WTC11 (cell line): ENCODE data around the gene SNX9.

ENCODE experiments used
- MYBL2 ChIP-seq: sonication (generic); formaldehyde crosslinking; IDR thresholded peaks from 2 replicates; pipeline ENCODE4 v1.8.1; 2023; ENCODE audit warnings: mild to moderate bottlenecking, moderate library complexity, missing genetic modification reagents
- RELA ChIP-seq: sonication (generic); formaldehyde crosslinking; IDR thresholded peaks from 2 replicates; pipeline ENCODE4 v1.8.1; 2022; ENCODE audit warnings: missing genetic modification reagents, mild to moderate bottlenecking, borderline replicate concordance
- SOX15 ChIP-seq: fragments of 250-450 bp; sonication (Bioruptor Pico); IDR thresholded peaks from 2 replicates; pipeline ENCODE4 v1.9.0; 2021; ENCODE audit warnings: mild to moderate bottlenecking
- SP1 ChIP-seq: sonication (generic); formaldehyde crosslinking; conservative IDR thresholded peaks from 2 replicates; pipeline ENCODE4 v1.8.1; 2022; ENCODE audit warnings: missing genetic modification reagents
- TCF7 ChIP-seq: sonication (generic); formaldehyde crosslinking; IDR thresholded peaks from 2 replicates; pipeline ENCODE4 v1.8.0; 2022; ENCODE audit warnings: mild to moderate bottlenecking, low read depth, missing genetic modification reagents, moderate library complexity
- TEAD1 ChIP-seq: sonication (generic); formaldehyde crosslinking; IDR thresholded peaks from 2 replicates; pipeline ENCODE4 v1.8.0; 2022; ENCODE audit warnings: mild to moderate bottlenecking, missing genetic modification reagents
- ZNF396 ChIP-seq: fragments of 250-450 bp; sonication (Bioruptor Pico); IDR thresholded peaks from 2 replicates; pipeline ENCODE4 v1.8.0; 2021; ENCODE audit warnings: mild to moderate bottlenecking, moderate library complexity, borderline replicate concordance
- ZNF416 ChIP-seq: fragments of 250-450 bp; sonication (Bioruptor Pico); IDR thresholded peaks from 2 replicates; pipeline ENCODE4 v1.9.0; 2021; ENCODE audit warnings: mild to moderate bottlenecking, inconsistent platforms
- TF ChIP-seq, protein P1 (sequence below): fragments of 200-600 bp; IDR thresholded peaks from 2 replicates; pipeline ENCODE4 v1.8.0; 2022; ENCODE audit warnings: antibody characterized with exemption
- TF ChIP-seq, protein P2 (sequence below): sonication (generic); formaldehyde crosslinking; IDR thresholded peaks from 2 replicates; pipeline ENCODE4 v1.8.0; 2022; ENCODE audit warnings: mild to moderate bottlenecking, missing genetic modification reagents
- TF ChIP-seq, protein P3 (sequence below): fragments of 250-450 bp; sonication (Bioruptor Pico); IDR thresholded peaks from 2 replicates; pipeline ENCODE4 v1.8.0; 2021; ENCODE audit warnings: mild to moderate bottlenecking
- TF ChIP-seq, protein P4 (sequence below): sonication (generic); formaldehyde crosslinking; IDR thresholded peaks from 2 replicates; pipeline ENCODE4 v1.8.0; 2022; ENCODE audit warnings: missing genetic modification reagents
- TF ChIP-seq, protein P5 (sequence below): sonication (generic); formaldehyde crosslinking; IDR thresholded peaks from 2 replicates; pipeline ENCODE4 v1.8.1; 2022; ENCODE audit warnings: low read depth, mild to moderate bottlenecking, moderate library complexity, missing genetic modification reagents, borderline replicate concordance
- TF ChIP-seq, protein P6 (sequence below): sonication (generic); formaldehyde crosslinking; IDR thresholded peaks from 2 replicates; pipeline ENCODE4 v1.8.1; 2023; ENCODE audit warnings: mild to moderate bottlenecking, missing genetic modification reagents, moderate library complexity

DNA sequence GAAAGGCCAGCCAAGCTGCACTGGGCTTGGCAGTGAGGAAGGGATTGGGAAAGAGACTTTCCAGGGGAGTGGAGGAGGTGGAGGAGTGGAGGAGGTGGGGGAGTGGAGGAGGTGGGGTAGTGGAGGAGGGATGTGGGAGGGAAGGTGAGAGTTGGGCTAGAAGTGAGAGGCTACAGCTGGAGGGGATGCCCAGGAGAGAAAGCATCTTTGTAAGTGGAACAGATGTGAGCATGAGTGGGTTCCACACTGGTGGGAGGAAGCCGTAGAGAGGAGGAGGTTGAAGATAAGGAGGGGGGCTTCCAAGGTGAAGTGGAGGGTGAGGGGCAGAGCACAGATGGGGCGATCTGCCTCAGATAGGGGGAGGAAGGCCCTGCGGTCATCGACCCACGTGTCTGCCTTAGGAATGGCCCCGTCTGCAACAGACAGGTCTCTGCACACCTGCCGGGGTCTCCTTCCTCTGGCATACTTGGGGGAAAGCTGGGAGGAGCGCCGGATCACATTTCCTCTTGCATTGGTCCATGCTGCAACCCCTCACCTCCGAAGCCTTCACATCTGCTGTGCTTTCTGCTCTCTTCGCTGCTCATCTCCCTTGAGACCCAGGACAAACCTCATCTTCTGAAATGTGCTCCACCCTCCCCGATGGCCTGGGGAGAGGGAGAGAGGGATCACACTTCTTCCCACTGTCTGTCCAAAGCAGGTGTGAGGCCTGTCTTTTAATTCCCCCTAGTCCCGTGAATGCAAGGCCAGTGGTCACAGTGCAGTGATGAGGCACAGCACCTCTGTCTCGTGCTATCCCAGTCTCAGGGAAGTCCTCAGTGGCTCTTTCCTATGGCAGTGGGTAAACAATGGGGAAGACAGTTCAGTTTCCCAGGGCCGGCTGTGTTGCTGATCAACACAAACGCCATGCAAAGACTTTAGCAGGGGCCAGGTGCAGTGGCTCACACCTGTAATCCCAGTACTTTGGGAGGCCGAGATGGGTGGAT is 48.6 kb upstream of the SNX9 start:
- TF ChIP-seq, protein P1, sequence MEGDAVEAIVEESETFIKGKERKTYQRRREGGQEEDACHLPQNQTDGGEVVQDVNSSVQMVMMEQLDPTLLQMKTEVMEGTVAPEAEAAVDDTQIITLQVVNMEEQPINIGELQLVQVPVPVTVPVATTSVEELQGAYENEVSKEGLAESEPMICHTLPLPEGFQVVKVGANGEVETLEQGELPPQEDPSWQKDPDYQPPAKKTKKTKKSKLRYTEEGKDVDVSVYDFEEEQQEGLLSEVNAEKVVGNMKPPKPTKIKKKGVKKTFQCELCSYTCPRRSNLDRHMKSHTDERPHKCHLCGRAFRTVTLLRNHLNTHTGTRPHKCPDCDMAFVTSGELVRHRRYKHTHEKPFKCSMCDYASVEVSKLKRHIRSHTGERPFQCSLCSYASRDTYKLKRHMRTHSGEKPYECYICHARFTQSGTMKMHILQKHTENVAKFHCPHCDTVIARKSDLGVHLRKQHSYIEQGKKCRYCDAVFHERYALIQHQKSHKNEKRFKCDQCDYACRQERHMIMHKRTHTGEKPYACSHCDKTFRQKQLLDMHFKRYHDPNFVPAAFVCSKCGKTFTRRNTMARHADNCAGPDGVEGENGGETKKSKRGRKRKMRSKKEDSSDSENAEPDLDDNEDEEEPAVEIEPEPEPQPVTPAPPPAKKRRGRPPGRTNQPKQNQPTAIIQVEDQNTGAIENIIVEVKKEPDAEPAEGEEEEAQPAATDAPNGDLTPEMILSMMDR = no peak
- TF ChIP-seq, protein P2, sequence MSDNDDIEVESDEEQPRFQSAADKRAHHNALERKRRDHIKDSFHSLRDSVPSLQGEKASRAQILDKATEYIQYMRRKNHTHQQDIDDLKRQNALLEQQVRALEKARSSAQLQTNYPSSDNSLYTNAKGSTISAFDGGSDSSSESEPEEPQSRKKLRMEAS (CRISPR knock-in tag) = no peak
- TF ChIP-seq SOX15 (CRISPR knock-in tag) (no peak), SP1 (CRISPR knock-in tag) (no peak), ZNF416 (no peak), MYBL2 (CRISPR knock-in tag) (no peak), RELA (CRISPR knock-in tag) (no peak), ZNF396 (CRISPR knock-in tag) (no peak), TCF7 (no peak), TEAD1 (no peak)
- TF ChIP-seq, protein P3, sequence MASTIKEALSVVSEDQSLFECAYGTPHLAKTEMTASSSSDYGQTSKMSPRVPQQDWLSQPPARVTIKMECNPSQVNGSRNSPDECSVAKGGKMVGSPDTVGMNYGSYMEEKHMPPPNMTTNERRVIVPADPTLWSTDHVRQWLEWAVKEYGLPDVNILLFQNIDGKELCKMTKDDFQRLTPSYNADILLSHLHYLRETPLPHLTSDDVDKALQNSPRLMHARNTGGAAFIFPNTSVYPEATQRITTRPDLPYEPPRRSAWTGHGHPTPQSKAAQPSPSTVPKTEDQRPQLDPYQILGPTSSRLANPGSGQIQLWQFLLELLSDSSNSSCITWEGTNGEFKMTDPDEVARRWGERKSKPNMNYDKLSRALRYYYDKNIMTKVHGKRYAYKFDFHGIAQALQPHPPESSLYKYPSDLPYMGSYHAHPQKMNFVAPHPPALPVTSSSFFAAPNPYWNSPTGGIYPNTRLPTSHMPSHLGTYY (CRISPR knock-in tag) = no peak
- TF ChIP-seq, protein P4, sequence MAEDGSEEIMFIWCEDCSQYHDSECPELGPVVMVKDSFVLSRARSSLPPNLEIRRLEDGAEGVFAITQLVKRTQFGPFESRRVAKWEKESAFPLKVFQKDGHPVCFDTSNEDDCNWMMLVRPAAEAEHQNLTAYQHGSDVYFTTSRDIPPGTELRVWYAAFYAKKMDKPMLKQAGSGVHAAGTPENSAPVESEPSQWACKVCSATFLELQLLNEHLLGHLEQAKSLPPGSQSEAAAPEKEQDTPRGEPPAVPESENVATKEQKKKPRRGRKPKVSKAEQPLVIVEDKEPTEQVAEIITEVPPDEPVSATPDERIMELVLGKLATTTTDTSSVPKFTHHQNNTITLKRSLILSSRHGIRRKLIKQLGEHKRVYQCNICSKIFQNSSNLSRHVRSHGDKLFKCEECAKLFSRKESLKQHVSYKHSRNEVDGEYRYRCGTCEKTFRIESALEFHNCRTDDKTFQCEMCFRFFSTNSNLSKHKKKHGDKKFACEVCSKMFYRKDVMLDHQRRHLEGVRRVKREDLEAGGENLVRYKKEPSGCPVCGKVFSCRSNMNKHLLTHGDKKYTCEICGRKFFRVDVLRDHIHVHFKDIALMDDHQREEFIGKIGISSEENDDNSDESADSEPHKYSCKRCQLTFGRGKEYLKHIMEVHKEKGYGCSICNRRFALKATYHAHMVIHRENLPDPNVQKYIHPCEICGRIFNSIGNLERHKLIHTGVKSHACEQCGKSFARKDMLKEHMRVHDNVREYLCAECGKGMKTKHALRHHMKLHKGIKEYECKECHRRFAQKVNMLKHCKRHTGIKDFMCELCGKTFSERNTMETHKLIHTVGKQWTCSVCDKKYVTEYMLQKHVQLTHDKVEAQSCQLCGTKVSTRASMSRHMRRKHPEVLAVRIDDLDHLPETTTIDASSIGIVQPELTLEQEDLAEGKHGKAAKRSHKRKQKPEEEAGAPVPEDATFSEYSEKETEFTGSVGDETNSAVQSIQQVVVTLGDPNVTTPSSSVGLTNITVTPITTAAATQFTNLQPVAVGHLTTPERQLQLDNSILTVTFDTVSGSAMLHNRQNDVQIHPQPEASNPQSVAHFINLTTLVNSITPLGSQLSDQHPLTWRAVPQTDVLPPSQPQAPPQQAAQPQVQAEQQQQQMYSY (CRISPR knock-in tag) = no peak
- TF ChIP-seq, protein P5, sequence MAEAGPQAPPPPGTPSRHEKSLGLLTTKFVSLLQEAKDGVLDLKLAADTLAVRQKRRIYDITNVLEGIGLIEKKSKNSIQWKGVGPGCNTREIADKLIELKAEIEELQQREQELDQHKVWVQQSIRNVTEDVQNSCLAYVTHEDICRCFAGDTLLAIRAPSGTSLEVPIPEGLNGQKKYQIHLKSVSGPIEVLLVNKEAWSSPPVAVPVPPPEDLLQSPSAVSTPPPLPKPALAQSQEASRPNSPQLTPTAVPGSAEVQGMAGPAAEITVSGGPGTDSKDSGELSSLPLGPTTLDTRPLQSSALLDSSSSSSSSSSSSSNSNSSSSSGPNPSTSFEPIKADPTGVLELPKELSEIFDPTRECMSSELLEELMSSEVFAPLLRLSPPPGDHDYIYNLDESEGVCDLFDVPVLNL (CRISPR knock-in tag) = no peak
- TF ChIP-seq, protein P6, sequence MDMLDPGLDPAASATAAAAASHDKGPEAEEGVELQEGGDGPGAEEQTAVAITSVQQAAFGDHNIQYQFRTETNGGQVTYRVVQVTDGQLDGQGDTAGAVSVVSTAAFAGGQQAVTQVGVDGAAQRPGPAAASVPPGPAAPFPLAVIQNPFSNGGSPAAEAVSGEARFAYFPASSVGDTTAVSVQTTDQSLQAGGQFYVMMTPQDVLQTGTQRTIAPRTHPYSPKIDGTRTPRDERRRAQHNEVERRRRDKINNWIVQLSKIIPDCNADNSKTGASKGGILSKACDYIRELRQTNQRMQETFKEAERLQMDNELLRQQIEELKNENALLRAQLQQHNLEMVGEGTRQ = no peak
